ENCODE measurements around the gene TMEM63C. TPM values are rescaled to one million over a fixed set of nuclear protein-coding genes. Genes with fewer than 3 reads are reported as not detected.

TMEM63C gene
- total RNA-seq, 1 donor from 2014 or later = 4.7 TPM

- ATAC-seq = no peak
Measured at GRCh38 chr14:77281852-77282410, 100.3 kb downstream of the TMEM63C start.

- ATAC-seq = no peak
Measured at GRCh38 chr14:77284066-77284465, 102.5 kb downstream of the TMEM63C start.

DNA sequence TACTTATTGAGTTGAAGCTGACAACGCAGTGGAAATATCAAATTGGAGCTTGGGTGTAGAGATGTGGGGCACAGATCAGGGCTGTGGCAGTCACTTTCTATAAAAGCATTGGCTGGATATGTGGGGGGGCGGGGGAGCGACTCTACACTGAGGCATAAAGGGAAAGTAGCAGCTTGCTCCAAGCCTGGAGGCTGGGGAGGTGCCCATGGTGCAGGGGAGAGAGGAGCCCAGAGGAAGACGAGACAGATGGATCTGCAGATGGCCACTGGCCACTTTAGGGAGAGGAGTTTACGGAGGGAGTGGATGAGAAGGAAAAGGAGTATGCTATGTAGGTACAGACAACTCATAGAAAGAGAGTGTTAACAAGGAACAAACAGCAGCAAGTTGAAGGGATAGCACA lies 102.9 kb downstream of the TMEM63C start:
- ATAC-seq = no peak

DNA sequence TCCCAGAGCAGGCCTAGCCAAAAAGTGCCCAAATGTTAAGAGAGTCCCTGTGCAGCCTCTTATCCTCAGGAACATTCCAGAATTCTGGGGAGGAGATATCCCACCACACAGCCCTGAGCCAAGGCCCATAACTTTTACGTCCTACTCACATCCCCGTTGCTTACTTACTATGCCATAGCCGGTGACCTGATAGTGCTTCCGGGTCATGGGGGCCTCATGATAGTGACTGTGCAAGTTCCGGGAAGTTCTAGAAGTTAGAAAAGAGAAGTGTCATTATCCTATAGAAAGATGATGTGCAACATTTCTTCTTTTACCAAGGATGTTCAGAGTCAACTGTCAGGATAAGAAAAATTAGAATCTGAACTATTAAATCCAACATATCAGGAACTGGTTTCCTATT lies 105.0 kb downstream of the TMEM63C start:
- ATAC-seq = no peak

DNA sequence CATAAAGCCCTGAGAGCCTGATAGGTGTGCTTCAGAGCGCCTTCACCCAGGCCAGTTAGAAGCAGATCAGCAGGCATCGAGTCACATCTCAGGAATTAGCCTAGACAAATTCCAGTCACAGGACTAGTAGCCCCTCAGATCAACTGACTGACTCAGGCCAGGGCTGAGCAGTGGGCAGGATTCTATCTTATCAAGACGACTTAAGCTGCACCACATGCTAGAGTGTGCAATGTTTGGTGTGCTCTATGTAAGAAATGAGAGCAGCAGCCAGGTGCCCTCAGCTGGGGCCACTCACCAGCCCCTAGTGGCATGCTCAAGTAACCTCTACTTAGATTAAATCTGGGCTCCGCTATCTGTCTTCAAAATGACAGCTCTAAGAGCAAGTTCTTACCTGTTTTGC lies 109.1 kb downstream of the TMEM63C start:
- ATAC-seq = no peak

DNA sequence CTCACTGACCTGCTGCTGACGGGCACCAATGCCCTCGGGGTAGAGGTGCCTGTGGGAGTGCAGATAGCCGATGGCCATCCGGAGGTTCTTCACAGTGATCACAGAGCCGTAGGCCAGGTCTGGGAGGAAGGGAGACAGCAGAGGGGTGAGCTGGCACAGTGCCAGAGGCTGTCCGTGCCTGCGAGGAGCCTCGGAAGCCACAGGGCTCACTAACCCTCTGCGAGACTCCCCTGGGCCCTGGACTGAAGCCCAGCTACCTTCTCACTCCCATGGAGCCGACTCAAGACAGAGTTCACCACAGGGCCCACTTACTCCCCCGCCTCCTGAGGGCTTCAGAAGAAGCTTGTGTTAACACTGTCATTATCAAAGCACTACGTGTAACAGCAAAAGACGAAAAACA lies 114.6 kb downstream of the TMEM63C start:
- no peak for ATAC-seq

GRCh38 chr14:77296906-77297305 lies 115.3 kb downstream of the TMEM63C start:
- ATAC-seq = no peak

GRCh38 chr14:77299771-77300170 lies 118.2 kb downstream of the TMEM63C start:
- ATAC-seq = no peak

- ATAC-seq = peak; percentile 22
Measured at GRCh38 chr14:77301103-77301502, 119.5 kb downstream of the TMEM63C start.

DNA sequence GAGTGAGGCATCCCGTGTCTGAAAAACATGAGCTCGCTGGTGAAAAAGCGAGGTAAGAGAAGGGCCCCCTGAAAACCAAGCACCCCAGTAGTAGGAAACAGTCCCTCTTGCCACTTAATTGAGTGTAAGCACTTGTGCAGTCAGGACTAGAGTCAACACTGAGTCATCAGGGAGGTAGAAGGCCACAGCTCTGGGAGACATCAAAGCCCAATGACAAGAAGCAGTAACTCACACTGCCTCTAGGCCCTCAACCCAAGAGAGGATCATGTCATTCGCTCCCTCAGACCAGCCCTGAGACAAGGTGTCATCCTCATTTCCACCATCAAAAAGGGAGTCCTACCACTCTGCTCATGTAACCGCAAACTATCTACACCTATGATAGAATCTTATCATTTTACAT lies 121.3 kb downstream of the TMEM63C start:
- peak; percentile 79 for ATAC-seq

- peak; percentile 93 for ATAC-seq
Measured at GRCh38 chr14:77303417-77304156, 122.0 kb downstream of the TMEM63C start.

- no peak for ATAC-seq
Measured at GRCh38 chr14:77305696-77306095, 124.1 kb downstream of the TMEM63C start.

- ATAC-seq = no peak
Measured at GRCh38 chr14:77306416-77306815, 124.8 kb downstream of the TMEM63C start.

- ATAC-seq = no peak
Measured at GRCh38 chr14:77306851-77307496, 125.4 kb downstream of the TMEM63C start.

Other genes starting within 250 kb of the TMEM63C start
- gene IRF2BPL, start 153.1 kb upstream of the TMEM63C start, total RNA-seq = 14.2 TPM
- gene CIPC, start 83.5 kb upstream of the TMEM63C start, total RNA-seq = 19.7 TPM
- gene ZDHHC22, start 40.0 kb upstream of the TMEM63C start, total RNA-seq = not detected
- gene NGB, start 89.4 kb downstream of the TMEM63C start, total RNA-seq = not detected
- 11.2 TPM for gene POMT2, start 139.1 kb downstream of the TMEM63C start, total RNA-seq
- gene GSTZ1, start 139.2 kb downstream of the TMEM63C start, total RNA-seq = 26.6 TPM
- 4.6 TPM for gene TMED8, start 195.3 kb downstream of the TMEM63C start, total RNA-seq
- gene SAMD15, start 195.6 kb downstream of the TMEM63C start, total RNA-seq = 0.88 TPM
- gene NOXRED1, start 241.7 kb downstream of the TMEM63C start, total RNA-seq = not detected